Nucleus accumbens (tissue), 56 donors: ENCODE data around the gene PLA2G15.

ENCODE experiments used
- DNase-seq, 56 donors: peaks; one replicate each; lab custom pipeline; 2025; lab: John Stamatoyannopoulos, UW

The PLA2G15 gene

GRCh38 chr16:68231384-68232136, 13.6 kb upstream of the PLA2G15 start:
- DNase-seq = no peak

DNA sequence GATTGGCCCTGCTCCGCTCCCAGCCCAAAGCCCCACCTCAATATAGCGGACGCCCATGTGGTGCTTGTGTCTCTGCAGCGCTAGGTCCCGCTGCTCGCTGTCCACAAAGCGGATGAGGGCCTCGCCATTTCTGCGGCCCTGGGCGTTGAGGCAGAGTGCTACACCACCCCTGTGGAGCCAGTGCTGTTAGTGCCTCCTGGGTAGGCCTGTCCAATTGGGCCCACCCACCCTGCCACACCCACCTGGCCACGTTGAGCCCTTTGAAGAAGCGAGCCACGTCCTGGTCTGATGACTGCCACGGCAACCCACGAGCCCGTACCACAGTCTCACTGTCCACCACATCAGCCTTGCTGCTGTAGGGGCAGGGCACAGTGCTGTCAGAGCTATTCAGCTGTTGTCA, 12.8 kb upstream of the PLA2G15 start:
- DNase-seq = no peak

- no peak for DNase-seq
Measured at GRCh38 chr16:68233085-68233834, 11.9 kb upstream of the PLA2G15 start.

- no peak for DNase-seq
Measured at GRCh38 chr16:68233835-68234187, 11.4 kb upstream of the PLA2G15 start.

- DNase-seq = no peak
Measured at GRCh38 chr16:68234188-68235107, 10.7 kb upstream of the PLA2G15 start.

DNA sequence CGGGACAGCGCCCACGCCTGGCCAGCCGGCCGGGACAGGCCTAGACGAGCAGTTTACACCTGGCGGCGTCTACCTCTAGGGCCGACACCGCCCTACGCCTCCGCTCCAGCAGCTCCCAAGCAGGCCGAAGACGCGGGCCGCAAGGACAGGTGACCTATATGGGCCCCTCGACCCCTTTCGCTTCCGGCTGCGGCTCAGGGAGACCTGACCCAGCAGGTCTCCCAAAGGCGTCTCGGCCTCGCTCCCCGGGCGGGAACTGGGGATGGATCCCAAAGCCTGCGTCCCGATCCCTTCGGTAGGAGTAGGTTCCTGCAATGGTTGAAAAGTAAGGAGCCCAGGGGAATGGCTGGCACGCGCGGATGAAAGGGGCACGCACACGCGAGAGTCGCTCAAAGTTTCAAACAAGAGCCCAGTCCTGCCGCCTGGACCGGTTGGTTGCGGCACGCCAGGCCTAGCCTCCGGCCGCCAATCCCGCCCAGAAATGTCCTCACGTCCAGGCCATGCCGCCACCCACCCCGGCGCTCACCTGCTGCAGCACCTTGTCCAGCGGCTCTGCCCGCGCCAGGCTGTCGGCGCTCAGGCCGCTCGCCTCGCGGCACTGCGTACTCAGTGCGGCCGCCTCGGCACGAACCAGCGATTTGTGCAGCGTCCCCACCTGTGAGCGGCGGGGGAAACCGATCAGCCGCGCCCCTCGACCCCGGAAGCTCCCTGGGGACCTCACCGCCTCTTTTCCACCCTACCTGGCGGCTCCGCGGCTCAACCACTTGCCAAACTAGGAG, 9.9 kb upstream of the PLA2G15 start:
- DNase-seq = no peak

- DNase-seq = peak in 1 of 56 donors; percentile 58
Measured at GRCh38 chr16:68235887-68236136, 9.4 kb upstream of the PLA2G15 start, which contains the start of gene ESRP2. TSS of gene ESRP2 (minus strand) at chr16:68236127. CDS start at chr16:68236045, 82 bp downstream.

DNA sequence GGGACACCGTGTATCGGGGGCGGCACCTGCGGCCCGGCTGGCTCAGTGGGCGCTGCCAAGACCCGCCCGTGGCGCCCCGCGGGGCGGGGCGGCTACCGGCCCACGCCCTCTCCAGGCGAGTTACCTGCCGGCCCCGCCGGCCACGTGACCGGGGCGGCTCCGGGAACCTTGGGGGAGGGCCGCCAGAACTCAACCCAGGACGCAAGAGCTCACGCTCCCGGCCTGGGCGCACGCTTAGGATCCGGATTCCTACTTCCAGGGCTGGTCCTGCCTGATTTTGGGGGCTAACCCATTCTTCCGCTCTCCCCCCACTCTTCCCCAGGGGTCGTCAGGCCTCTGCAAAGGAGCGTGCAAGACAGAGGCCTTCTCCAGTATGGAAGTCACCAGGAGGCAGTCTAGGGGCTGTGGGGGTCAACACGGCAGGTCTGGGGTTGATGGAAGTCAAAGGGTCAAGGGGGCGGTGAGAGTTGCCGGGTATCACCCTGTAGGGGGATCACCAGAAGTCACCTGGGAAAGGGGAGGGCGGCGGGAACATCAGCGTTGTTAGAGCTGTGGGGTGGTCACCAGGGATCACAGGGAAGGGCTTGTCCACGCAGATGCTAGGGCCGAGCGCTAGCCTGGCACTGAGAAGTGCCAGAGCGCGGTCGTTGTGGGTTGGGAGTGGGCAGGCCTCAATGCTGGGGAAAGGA, 8.9 kb upstream of the PLA2G15 start:
- peak in 1 of 56 donors; percentile 58 for DNase-seq

GRCh38 chr16:68236826-68237242, 8.3 kb upstream of the PLA2G15 start:
- DNase-seq = peak in 3 of 56 donors; percentile 39 to 57 (median 52)

DNA sequence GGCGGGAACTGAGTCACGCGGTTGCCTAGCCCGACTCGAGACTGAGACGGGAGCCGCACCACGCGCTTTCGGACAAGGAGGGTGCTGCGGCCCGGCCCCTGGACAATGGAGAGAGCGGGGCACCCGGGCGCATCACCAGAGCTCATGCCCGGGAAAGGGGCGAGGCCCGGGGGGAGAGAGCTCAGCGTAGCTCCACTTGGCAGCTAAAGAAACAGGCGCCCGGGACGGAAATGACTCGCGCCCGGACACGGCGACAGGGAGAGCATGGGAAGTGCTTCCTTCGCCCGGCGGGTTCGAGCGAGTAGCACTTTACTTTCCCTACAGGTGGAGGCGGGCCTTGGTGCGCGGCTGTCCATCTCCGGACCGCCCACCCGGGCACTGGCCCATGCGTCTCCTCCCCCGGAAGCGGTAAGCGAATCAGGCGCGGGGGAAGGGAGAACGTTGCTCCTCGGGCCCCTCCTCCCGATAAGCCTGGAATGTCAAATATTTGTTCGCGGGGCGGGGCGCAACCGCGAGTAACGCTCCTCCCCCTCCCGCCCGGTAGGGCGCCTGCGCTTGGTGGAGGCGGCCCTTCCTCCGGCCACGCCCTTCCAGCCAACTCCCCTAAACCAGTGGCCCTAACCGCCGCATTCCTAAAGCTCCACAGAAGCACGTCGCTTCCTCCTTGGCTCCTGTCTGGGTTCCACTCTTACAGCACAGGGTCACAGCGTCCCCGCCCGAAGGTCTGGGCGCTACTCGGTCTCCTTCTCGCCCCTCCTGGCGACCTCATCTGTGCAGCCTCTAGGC, 7.7 kb upstream of the PLA2G15 start:
- DNase-seq = peak in 55 of 56 donors; percentile 64 to 96 (median 90)

DNA sequence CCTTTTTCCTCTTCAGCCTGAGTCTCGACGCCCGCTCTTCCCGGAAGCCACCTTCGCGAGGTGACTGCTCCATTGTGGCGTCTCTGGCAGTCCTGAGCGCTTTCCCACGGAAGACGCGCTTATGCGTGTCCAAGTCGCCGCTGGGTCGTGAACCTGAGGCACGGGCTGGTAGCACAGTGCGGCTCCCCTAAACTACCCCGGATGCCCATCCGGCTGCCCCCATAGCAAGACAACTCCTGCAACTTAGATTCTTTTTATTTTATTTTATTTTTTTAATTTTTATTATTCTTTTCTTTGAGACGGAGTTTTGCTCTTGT, 7.2 kb upstream of the PLA2G15 start:
- DNase-seq = no peak

DNA sequence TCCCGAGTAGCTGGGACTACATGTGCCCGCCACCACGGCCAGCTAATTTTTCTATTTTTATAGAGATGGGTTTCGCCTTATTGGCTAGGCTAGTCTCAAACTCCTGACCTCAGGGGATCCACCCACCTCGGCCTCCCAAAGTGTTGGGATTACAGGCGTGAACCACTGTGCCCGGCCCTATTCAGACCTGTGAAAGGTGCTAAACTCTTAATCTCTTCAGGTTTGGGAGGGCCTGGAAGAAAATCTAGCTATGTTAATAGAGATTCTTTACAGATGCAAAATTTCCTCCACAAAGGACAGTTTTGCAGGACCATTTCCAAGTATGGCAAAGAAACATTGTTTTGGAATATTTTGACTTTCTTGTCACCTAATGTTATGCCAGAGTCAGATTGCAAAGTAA, 3.1 kb upstream of the PLA2G15 start:
- no peak for DNase-seq

DNA sequence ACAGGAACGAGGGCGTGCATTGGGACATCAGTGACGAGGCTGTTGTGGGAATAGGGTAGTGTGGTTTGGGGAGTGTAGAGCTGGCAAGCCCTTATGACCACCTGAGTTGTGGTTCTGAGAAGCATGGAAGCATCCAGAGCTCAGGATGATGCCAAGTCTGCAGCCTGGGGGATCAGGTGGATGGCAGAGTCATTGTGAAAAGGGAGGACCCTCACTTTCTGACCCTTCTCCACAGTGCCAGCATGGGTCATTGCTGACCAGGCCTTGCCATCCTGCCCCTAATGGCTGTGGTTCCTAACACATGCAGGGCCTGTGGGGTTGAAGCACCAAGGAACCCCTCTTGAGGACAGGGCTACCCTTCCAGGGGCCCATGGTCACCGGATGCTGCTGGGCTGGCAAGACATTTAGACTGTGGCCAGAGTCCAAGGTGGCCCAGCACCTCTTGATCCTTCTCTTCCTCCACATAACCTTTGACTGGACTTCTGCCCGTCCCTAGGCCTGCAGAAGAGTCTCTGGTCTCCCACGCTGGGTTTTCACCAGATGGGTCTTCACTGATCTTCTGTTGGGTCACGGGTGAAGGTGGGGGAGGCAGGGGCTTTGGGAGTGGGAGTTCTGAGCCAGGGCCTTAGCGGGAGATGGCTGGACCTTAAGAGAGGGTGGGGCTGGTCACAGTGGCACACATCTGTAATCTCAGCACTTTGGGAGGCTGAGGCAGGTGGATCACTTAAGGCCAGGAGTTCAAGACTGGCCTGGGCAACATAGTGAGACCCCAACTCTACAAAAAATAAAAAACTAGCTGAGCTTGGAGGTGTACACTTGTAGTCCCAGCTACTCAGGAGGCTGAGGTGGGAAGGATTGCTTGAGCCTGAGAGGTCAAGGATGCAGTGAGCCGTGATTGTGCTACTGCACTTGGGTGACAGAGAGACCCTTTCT, 2.0 kb upstream of the PLA2G15 start:
- no peak for DNase-seq

GRCh38 chr16:68244481-68244902, 681 bp upstream of the PLA2G15 start:
- DNase-seq = peak in 1 of 56 donors; percentile 43

- DNase-seq = no peak
Measured at GRCh38 chr16:68246121-68246520, 948 bp downstream of the PLA2G15 start.

- DNase-seq = no peak
Measured at GRCh38 chr16:68246666-68247065, 1.5 kb downstream of the PLA2G15 start.

- peak in 4 of 56 donors; percentile 5 to 26 (median 20) for DNase-seq
Measured at GRCh38 chr16:68247400-68247799, 2.2 kb downstream of the PLA2G15 start.

GRCh38 chr16:68247932-68248331, 2.8 kb downstream of the PLA2G15 start:
- DNase-seq = no peak
